Liver (tissue), 9 donors: Measurements from ENCODE around the gene SEPTIN14. TPM values are rescaled to one million over a fixed set of nuclear protein-coding genes. Genes with fewer than 3 reads are reported as not detected.

ENCODE experiments used
- DNase-seq: peaks from one replicate; pipeline ENCODE4 v3.0.0-alpha.2; 2017; ENCODE audit warnings: low spot score
- H3K27ac ChIP-seq, 2 donors: one replicate each; pipeline ENCODE4 v1.7.0; 2013; ENCODE audit warnings: inconsistent platforms in 2 of 2, low read length in 2 of 2, control low read depth in 1 of 2, low read depth in 1 of 2, mild to moderate bottlenecking in 1 of 2
- H3K27me3 ChIP-seq, 4 donors: one replicate each; pipeline versions ENCODE4 v1.6.1 to v1.7.0; 2013; ENCODE audit warnings: low read length in 3 of 4, inconsistent platforms in 1 of 4, mild to moderate bottlenecking in 1 of 4, moderate library complexity in 1 of 4; ENCODE audit not compliant: control insufficient read depth in 4 of 4, insufficient read depth in 4 of 4
- H3K36me3 ChIP-seq, 4 donors: one replicate each; pipeline versions ENCODE4 v1.6.1 to v1.7.0; 2013; ENCODE audit warnings: low read length in 3 of 4, mild to moderate bottlenecking in 3 of 4, low read depth in 1 of 4, moderate library complexity in 1 of 4; ENCODE audit not compliant: control insufficient read depth in 4 of 4, insufficient read depth in 3 of 4
- H3K4me1 ChIP-seq, 4 donors: one replicate each; pipeline versions ENCODE4 v1.6.1 to v1.7.0; 2013; ENCODE audit warnings: low read length in 3 of 4, mild to moderate bottlenecking in 3 of 4, moderate library complexity in 1 of 4; ENCODE audit not compliant: control insufficient read depth in 4 of 4, insufficient read depth in 4 of 4
- H3K4me3 ChIP-seq, 3 donors: one replicate each; pipeline versions ENCODE4 v1.6.1 to v1.7.0; 2013; ENCODE audit warnings: low read length in 3 of 3, control low read depth in 1 of 3, low read depth in 1 of 3, mild to moderate bottlenecking in 1 of 3
- H3K9ac ChIP-seq, 2 donors: one replicate each; pipeline ENCODE4 v1.7.0; 2013; ENCODE audit warnings: low read length in 2 of 2, mild to moderate bottlenecking in 2 of 2, moderate library complexity in 2 of 2, control low read depth in 1 of 2, low read depth in 1 of 2
- H3K9me3 ChIP-seq, 4 donors: one replicate each; pipeline versions ENCODE4 v1.6.1 to v1.7.0; 2013; ENCODE audit warnings: low read length in 3 of 4; ENCODE audit not compliant: control insufficient read depth in 4 of 4
- EGR1 ChIP-seq, 2 donors: IDR thresholded peaks; 2 replicates each; pipeline ENCODE4 v1.6.1; 2016 to 2018; ENCODE audit warnings: antibody characterized with exemption in 2 of 2, low read depth in 2 of 2
- FOXA1 ChIP-seq: IDR thresholded peaks from 2 replicates; pipeline ENCODE4 v1.6.1; 2016; ENCODE audit warnings: antibody characterized with exemption
- FOXA2 ChIP-seq: IDR thresholded peaks from 2 replicates; pipeline ENCODE4 v1.6.1; 2016; ENCODE audit warnings: antibody characterized with exemption
- GABPA ChIP-seq, 2 donors: IDR thresholded peaks in 1 of 2; conservative IDR thresholded peaks in 1 of 2; 2 replicates each; pipeline ENCODE4 v1.6.1; 2016; ENCODE audit warnings: antibody characterized with exemption in 2 of 2, mild to moderate bottlenecking in 1 of 2, moderate library complexity in 1 of 2
- HNF4A ChIP-seq, 2 donors: conservative IDR thresholded peaks; 2 replicates each; pipeline ENCODE4 v1.6.1; 2016; ENCODE audit warnings: antibody characterized with exemption in 2 of 2, mild to moderate bottlenecking in 2 of 2
- HNF4G ChIP-seq: IDR thresholded peaks from 2 replicates; pipeline ENCODE4 v1.6.1; 2016; ENCODE audit warnings: antibody characterized with exemption
- JUND ChIP-seq, 2 donors: IDR thresholded peaks; 2 replicates each; pipeline ENCODE4 v1.6.1; 2016; ENCODE audit warnings: antibody characterized with exemption in 2 of 2
- NR2F2 ChIP-seq: IDR thresholded peaks from 2 replicates; pipeline ENCODE4 v1.6.1; 2016; ENCODE audit warnings: antibody characterized with exemption
- RAD21 ChIP-seq, 2 donors: IDR thresholded peaks; 2 replicates each; pipeline ENCODE4 v1.6.1; 2016; ENCODE audit warnings: antibody characterized with exemption in 2 of 2, mild to moderate bottlenecking in 2 of 2
- RXRA ChIP-seq, 2 donors: IDR thresholded peaks; 2 replicates each; pipeline ENCODE4 v1.6.1; 2017 to 2018; ENCODE audit warnings: antibody characterized with exemption in 2 of 2, mild to moderate bottlenecking in 1 of 2
- SP1 ChIP-seq: IDR thresholded peaks from 2 replicates; pipeline ENCODE4 v1.6.1; 2018; ENCODE audit warnings: antibody characterized with exemption, mild to moderate bottlenecking
- TAF1 ChIP-seq: conservative IDR thresholded peaks from 2 replicates; pipeline ENCODE4 v1.6.1; 2016; ENCODE audit warnings: antibody characterized with exemption, mild to moderate bottlenecking
- YY1 ChIP-seq: IDR thresholded peaks from 2 replicates; pipeline ENCODE4 v1.6.1; 2016; ENCODE audit warnings: antibody characterized with exemption, mild to moderate bottlenecking
- WGBS: extraction: QIAGEN DNeasy Blood & Tissue Kit; methylation state at CpG from one replicate; pipeline ENCODE4 v1.1.7; 2013; 5-methylcytosine and 5-hydroxymethylcytosine counted together
- polyA plus RNA-seq, 2 donors: library from polyadenylated mRNA; stranded (reverse) in 1 of 2; unstranded in 1 of 2; fragments of 200-250 nt in 1 of 2; fragments of >200 nt in 1 of 2; fragmentation: Nextera tagmentation in 1 of 2; extraction: Ambion mirVana in 1 of 2; gene quantifications; one replicate each; pipeline versions ENCODE4 v1.2.1 to v1.2.3, GENCODE V29; 2013 to 2015
- total RNA-seq, 2 donors: library from RNA; depleted of rRNA; stranded (reverse); fragments of >200 nt; gene quantifications; one replicate each; pipeline ENCODE4 v1.2.3, GENCODE V29; 2014
- TF ChIP-seq, protein P1 (sequence below): IDR thresholded peaks from 2 replicates; pipeline ENCODE4 v1.6.1; 2016; ENCODE audit warnings: antibody characterized with exemption, mild to moderate bottlenecking
- TF ChIP-seq, protein P2 (sequence below): IDR thresholded peaks from 2 replicates; pipeline ENCODE4 v1.6.1; 2016; ENCODE audit warnings: antibody characterized with exemption
- TF ChIP-seq, protein P3 (sequence below): fragments of 150-350 bp; IDR thresholded peaks from 2 replicates; pipeline ENCODE4 v1.5.1; 2017; ENCODE audit warnings: improper control_type of control experiment, low read depth, low read length; ENCODE audit not compliant: missing input control
- TF ChIP-seq, protein P4 (sequence below): IDR thresholded peaks from 2 replicates; pipeline ENCODE4 v1.6.1; 2016; ENCODE audit warnings: antibody characterized with exemption
- TF ChIP-seq, protein P5 (sequence below): IDR thresholded peaks from 2 replicates; pipeline ENCODE4 v1.6.1; 2016; ENCODE audit warnings: antibody characterized with exemption
- donor health status: healthy.
- donor health status: healthy.
- donor health status: healthy.
- donor health status: healthy.
- donor health status: healthy.

SEPTIN14 gene
- total and polyA plus RNA-seq, 4 donors: not detected

DNA sequence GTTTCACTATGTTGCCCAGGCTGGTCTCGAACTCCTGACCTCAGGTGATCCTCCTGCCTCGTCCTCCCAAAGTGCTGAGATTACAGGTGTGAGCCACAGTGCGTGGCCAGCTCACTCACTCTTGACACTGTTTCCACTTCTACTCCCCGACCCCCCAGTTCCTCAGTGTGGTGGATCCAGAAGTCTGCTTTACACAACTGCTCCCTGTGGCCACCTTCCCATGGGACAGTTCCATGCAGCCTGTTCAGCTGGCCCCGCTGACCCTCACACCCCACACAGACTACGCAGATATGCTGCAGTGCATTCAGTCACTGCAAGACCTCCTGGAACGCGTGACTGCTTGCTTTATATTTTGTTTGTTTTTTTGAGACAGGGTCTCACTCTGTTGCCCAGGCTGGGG, 86.4 kb downstream of the SEPTIN14 start:
- no peak for TF ChIP-seq SP1
- TF ChIP-seq RXRA (IDR thresholded peaks at IDR 0.05): no peak
- no peak for TF ChIP-seq EGR1 (IDR thresholded peaks at IDR 0.05; ENCODE audit: low read depth in 2 of 2)
- TF ChIP-seq NR2F2: no peak
- TF ChIP-seq HNF4G: no peak
- TF ChIP-seq FOXA1: no peak
- TF ChIP-seq, protein P1, sequence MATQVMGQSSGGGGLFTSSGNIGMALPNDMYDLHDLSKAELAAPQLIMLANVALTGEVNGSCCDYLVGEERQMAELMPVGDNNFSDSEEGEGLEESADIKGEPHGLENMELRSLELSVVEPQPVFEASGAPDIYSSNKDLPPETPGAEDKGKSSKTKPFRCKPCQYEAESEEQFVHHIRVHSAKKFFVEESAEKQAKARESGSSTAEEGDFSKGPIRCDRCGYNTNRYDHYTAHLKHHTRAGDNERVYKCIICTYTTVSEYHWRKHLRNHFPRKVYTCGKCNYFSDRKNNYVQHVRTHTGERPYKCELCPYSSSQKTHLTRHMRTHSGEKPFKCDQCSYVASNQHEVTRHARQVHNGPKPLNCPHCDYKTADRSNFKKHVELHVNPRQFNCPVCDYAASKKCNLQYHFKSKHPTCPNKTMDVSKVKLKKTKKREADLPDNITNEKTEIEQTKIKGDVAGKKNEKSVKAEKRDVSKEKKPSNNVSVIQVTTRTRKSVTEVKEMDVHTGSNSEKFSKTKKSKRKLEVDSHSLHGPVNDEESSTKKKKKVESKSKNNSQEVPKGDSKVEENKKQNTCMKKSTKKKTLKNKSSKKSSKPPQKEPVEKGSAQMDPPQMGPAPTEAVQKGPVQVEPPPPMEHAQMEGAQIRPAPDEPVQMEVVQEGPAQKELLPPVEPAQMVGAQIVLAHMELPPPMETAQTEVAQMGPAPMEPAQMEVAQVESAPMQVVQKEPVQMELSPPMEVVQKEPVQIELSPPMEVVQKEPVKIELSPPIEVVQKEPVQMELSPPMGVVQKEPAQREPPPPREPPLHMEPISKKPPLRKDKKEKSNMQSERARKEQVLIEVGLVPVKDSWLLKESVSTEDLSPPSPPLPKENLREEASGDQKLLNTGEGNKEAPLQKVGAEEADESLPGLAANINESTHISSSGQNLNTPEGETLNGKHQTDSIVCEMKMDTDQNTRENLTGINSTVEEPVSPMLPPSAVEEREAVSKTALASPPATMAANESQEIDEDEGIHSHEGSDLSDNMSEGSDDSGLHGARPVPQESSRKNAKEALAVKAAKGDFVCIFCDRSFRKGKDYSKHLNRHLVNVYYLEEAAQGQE: no peak
- no peak for TF ChIP-seq YY1
- no peak for TF ChIP-seq TAF1
- TF ChIP-seq, protein P2, sequence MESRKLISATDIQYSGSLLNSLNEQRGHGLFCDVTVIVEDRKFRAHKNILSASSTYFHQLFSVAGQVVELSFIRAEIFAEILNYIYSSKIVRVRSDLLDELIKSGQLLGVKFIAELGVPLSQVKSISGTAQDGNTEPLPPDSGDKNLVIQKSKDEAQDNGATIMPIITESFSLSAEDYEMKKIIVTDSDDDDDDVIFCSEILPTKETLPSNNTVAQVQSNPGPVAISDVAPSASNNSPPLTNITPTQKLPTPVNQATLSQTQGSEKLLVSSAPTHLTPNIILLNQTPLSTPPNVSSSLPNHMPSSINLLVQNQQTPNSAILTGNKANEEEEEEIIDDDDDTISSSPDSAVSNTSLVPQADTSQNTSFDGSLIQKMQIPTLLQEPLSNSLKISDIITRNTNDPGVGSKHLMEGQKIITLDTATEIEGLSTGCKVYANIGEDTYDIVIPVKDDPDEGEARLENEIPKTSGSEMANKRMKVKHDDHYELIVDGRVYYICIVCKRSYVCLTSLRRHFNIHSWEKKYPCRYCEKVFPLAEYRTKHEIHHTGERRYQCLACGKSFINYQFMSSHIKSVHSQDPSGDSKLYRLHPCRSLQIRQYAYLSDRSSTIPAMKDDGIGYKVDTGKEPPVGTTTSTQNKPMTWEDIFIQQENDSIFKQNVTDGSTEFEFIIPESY: no peak
- TF ChIP-seq FOXA2: no peak
- TF ChIP-seq, protein P3, sequence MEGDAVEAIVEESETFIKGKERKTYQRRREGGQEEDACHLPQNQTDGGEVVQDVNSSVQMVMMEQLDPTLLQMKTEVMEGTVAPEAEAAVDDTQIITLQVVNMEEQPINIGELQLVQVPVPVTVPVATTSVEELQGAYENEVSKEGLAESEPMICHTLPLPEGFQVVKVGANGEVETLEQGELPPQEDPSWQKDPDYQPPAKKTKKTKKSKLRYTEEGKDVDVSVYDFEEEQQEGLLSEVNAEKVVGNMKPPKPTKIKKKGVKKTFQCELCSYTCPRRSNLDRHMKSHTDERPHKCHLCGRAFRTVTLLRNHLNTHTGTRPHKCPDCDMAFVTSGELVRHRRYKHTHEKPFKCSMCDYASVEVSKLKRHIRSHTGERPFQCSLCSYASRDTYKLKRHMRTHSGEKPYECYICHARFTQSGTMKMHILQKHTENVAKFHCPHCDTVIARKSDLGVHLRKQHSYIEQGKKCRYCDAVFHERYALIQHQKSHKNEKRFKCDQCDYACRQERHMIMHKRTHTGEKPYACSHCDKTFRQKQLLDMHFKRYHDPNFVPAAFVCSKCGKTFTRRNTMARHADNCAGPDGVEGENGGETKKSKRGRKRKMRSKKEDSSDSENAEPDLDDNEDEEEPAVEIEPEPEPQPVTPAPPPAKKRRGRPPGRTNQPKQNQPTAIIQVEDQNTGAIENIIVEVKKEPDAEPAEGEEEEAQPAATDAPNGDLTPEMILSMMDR: no peak
- TF ChIP-seq, protein P4, sequence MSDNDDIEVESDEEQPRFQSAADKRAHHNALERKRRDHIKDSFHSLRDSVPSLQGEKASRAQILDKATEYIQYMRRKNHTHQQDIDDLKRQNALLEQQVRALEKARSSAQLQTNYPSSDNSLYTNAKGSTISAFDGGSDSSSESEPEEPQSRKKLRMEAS: no peak
- no peak for TF ChIP-seq GABPA (IDR thresholded peaks at IDR 0.05 in 1 of 2, conservative IDR thresholded peaks at IDR 0.05 in 1 of 2)
- no peak for TF ChIP-seq RAD21 (IDR thresholded peaks at IDR 0.05)
- TF ChIP-seq HNF4A (conservative IDR thresholded peaks at IDR 0.05): no peak
- TF ChIP-seq, protein P5, sequence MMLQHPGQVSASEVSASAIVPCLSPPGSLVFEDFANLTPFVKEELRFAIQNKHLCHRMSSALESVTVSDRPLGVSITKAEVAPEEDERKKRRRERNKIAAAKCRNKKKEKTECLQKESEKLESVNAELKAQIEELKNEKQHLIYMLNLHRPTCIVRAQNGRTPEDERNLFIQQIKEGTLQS: no peak
- no peak for TF ChIP-seq JUND (IDR thresholded peaks at IDR 0.05)
- Histone ChIP-seq H3K9ac (no peak overlapping the region), H3K4me3 (no peak overlapping the region), H3K27ac (no peak overlapping the region), H3K27me3 (no peaks in the 10 kb centered on the region), H3K4me1 (no peaks in the 10 kb centered on the region), H3K36me3 (no peaks in the 10 kb centered on the region), H3K9me3 (peaks cover 0 to 1% (median 0%) of the 10 kb centered on the region in 4 donors)
- no peak for DNase-seq
- WGBS: 91% methylated on average over 8 of the region's 8 CpGs
